GM12873 (cell line): ENCODE measurements around the gene RFC3.

Source experiments
- TF ChIP-seq, protein P1 (sequence below): IDR thresholded peaks from 2 replicates; pipeline ENCODE4 v1.5.1; 2012; ENCODE audit warnings: low read depth, mild to moderate bottlenecking, moderate library complexity, low read length, control low read depth; ENCODE audit not compliant: insufficient read depth; ENCODE audit errors: missing control alignments

The RFC3 gene

DNA sequence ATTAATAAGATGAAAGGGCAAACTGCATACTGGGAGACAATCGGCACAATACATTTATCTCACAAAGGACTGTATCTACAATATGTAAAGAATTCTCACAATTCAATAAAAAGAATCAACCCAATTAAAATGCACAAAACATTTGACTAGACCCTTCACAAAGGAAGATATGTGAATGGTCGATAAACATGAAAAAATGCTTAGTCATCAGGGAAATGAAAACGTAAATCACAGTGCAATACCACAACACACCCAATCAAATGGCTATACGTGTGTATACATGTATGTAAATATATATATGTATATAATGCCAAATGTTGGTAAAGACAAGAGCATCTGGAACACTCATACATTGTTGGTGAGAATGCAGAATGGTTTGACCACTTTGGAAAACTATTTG, 21.9 kb upstream of the RFC3 start:
- TF ChIP-seq, protein P1, sequence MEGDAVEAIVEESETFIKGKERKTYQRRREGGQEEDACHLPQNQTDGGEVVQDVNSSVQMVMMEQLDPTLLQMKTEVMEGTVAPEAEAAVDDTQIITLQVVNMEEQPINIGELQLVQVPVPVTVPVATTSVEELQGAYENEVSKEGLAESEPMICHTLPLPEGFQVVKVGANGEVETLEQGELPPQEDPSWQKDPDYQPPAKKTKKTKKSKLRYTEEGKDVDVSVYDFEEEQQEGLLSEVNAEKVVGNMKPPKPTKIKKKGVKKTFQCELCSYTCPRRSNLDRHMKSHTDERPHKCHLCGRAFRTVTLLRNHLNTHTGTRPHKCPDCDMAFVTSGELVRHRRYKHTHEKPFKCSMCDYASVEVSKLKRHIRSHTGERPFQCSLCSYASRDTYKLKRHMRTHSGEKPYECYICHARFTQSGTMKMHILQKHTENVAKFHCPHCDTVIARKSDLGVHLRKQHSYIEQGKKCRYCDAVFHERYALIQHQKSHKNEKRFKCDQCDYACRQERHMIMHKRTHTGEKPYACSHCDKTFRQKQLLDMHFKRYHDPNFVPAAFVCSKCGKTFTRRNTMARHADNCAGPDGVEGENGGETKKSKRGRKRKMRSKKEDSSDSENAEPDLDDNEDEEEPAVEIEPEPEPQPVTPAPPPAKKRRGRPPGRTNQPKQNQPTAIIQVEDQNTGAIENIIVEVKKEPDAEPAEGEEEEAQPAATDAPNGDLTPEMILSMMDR: no peak

DNA sequence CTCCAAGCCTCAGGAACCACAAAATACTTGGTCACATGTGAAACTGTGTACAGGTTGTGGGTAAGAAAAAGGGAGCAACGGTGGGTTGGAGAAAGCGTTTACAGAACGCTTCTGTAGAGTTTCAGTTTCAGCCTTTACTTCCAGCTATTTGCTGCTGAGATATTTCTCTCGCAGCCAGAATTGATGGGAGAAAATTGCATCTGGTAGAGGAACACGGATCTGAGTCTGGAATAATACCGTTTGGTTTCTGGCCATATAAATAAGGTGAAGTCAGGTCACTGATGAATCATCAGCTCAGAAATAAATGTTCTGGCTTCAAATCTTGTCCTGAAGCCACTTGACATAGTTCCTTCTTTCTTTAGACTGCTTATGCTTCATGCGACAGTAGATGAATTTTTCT, 20.3 kb upstream of the RFC3 start:
- TF ChIP-seq, protein P1: no peak

DNA sequence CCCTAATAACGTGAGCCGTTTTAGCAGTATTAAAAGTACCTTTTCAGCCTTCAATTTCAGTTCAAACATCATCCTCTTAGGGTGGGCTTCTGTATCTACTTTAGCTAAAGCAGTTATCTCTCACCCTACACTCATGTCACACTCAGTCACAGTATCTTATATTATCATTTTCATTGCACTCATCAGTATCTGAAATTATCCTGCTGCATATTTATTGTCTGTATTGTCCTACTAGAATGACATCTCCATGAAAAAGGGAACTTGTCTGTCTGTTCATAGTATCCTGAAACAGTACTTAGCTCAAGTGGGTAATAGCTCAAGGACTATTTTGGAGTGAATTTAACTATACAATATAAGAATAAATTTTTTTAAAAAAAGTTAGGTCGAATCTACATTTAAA, 19.9 kb upstream of the RFC3 start:
- TF ChIP-seq, protein P1: no peak

DNA sequence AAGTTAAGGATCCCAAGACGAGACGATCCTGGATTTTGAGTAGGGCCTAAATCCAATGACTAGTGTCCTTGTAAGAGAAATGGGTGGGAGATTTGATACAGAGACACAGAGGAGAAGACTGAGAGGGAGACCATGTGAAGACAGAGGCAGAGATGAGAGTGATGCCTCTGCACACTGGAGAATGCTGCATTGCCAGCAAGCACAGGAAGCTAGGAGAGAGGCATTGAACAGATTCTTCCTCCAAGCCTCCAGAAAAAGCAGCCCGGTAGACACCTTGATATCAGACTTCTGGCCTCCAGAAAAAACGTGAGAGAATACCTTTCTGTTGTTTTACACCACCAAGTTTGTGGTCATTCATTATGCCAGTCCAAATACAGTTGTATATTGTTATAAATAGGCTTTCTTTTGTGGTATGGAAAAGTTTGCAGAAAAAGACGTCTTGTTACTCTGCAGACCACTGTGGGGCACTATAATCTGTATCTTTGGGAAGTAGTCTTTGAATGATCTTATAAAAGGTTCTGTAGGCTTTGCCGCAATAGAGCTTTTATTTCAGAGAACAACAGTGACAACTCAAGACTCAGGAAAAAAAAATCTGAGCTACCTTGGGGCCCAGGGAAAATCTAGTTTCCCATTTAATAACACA, 17.9 kb upstream of the RFC3 start:
- TF ChIP-seq, protein P1: peak; percentile 40

DNA sequence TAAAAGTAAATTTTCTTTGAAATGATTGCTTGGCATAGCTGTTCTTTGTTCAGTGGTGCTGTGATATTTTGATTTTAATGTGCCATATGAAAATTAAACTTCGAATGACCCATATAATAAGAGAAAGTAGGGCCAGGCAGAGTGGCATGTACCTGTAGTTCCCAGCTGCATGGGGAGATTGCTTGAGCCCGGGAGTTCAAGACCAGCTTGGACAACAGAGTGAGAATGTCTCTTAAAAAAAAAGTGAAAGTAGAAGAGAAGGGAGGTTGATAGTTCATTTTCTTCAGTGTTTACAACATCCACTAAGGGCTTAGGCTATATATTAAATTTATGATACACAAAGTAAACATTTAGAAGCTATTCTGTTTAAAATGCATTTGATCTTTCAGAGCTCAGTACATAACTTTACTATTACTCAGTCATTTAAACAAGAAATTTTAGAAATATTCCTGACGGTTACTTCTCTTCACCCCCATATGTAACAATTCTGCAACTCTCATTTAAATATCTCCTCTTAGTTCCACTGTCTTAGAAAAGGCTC, 17.2 kb upstream of the RFC3 start:
- TF ChIP-seq, protein P1: no peak

DNA sequence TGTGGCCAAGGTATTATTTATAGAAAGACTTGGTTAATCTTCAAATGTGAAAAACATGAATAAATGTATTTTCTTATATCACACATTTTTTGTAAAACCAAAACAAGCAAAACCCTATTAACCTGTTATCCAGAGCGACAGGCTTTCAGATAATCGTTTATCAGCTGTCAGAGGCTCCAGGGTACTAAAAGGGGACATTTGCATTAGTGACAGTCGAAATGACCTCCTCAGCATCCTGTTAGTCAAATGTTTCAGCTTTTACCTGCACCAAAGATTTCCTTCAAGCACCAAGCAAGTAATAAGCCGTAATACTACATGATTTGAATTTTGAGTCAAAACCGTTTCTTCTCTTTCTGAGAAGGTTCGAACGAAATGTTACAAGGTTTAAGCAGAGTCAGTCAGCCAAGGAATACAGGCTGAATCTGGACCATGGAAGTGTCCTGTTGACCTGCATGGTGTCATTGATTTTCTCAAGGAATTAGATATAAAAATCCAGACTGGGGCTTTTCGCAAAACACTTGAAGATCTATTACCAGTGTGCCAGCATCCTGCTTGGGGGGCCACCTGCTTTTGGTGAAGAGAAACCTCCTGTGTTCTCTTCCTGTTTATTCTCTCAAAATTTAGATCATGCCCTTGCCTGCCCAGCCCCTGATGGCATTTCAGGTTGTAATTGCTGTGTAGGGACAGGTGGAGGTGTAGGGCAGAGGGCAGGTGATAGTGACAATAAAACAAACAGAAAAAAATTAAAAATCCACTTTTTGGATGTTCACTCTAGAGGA, 11.3 kb upstream of the RFC3 start:
- TF ChIP-seq, protein P1: no peak

DNA sequence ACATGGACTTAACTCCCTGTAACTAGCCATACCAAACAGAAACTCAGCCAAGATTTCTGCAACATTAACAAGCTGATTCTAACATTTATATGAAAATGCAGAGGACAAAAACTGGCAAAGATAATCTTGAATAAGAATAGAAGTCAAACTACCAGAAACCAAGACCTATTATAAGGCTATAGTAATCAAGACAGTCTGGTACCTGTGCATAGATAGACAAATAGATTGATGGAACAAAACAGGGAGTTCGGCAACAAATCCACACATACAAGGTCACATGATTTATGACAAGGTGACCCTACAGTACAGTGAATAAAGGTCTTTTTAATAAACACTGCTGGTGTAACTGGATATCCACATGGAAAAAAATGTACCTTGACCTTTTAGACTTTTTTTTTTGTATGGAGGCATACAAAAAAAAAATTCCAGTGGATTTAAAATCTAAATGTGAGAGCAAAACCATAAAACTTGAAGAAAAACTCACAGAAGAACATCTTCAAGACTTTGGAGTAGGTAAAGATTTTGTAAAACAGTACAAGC, 2.9 kb upstream of the RFC3 start:
- TF ChIP-seq, protein P1: no peak
